GM21825 (cell line): ENCODE measurements around the gene UBTD1.
A peak's percentile ranks its signal among the peaks of the same experiment; 100 is the strongest.
"Not testable (repeated sequence)": the region's sequence is repeated elsewhere in the genome, so short reads cannot be mapped to it uniquely, and the experiment has no call there.

Source experiments
- ATAC-seq: cut with Tn5 transposase; IDR thresholded peaks from one replicate; pipeline ENCODE4 v1.9.1; 2021; ENCODE audit warnings: mild to moderate bottlenecking, moderate library complexity; ENCODE audit not compliant: unreplicated experiment

UBTD1 gene

DNA sequence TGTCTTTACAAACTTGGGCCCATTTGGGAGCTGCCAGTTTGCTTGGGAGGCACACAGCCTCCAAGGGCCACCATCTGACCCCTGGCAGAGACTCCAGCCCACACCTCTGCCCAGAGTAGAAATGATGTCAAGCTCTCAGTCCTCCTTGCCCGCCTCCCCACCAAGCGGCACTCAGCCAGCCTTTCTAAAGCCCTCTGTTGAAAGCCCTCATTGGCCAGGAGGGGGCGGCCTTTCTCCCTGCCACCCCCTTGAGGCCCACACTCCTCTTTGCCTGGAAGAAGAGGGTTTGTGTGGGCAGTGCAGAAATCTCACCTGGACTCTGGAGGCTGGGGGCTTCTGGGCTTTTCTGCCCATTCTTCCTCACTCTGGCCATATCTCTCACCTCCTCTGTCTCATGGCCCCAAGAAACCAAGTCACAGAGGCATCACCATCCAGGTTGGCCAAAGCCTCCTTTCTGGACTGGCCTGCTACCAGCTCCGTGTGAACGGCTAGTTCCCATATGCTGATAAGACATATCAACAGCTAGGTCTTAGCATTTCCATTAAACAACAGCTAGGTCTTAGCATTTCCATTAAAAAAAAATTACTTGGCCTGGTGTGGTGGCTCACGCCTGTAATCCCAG is 36.1 kb downstream of the UBTD1 start:
- ATAC-seq = no peak

DNA sequence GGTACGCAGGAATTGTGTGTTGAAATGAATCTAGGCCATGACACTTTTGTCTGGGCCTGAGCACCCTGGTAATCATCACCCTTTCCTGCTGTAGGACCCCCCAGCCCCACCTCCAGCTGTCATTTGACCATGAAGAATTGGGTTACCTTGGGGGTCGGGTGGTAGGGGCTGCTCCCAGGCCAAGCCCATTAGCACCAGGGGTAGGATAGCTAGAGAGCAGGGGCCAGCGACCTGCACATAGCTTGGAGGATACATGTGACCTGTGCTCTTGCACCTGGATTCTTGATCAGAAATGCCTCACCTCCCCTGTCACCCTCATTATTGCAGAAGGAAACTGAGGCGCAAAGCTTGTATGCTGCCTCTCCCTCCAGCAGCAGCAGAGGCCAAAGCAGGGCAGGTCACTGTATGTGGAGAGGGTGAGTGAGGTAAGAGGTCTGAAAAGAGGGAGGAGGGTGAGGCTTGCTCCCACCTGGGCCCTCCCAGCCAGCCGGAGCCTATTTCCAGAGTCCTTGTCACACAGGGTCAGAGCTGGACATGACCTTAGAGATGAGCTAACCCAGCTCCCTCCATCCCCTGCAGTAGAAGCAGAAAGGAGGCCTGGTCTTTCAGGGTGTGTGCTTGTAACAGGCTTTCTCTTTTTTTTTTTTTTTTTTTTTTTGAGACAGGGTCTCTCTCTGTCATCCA is 38.6 kb downstream of the UBTD1 start:
- ATAC-seq = no peak

DNA sequence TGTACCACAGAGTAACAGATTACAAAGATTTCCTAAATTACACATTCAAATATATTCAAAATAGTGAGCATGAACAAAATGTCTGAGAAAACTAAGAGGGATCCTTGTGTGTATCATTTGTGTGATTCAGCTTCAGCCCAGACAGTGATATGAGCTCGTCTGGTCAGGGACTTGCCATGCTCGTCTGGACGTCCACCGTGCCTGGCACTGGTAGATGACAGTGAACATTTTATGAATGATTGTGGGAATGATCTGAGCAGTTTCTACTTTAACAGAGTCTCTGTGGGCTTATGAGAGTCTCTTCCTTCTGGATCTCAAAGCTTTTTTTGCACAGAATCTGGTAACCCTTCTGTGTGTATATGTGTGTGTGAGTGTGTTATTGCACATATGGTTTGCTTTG is 39.7 kb downstream of the UBTD1 start:
- ATAC-seq = no peak

DNA sequence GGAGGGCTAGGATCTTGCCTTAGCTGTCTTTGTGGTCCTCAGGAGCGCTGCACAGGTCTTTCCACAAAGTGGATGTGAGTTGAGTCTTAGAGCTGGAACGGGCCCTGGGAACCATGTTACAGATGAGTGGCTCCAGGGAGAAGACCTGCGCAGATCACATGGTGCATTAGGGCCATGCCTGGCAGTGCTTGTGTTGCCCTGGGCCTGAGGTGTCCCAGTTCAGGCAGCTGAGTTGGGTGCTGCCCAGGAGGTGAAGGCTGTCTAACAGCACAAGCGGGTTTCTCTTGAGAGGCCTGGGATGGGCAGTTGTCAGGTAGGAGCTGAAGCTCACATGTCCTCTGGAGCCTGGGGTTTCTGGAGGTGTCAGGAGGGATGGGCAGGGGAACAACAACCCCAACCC is 40.1 kb downstream of the UBTD1 start:
- ATAC-seq = no peak

DNA sequence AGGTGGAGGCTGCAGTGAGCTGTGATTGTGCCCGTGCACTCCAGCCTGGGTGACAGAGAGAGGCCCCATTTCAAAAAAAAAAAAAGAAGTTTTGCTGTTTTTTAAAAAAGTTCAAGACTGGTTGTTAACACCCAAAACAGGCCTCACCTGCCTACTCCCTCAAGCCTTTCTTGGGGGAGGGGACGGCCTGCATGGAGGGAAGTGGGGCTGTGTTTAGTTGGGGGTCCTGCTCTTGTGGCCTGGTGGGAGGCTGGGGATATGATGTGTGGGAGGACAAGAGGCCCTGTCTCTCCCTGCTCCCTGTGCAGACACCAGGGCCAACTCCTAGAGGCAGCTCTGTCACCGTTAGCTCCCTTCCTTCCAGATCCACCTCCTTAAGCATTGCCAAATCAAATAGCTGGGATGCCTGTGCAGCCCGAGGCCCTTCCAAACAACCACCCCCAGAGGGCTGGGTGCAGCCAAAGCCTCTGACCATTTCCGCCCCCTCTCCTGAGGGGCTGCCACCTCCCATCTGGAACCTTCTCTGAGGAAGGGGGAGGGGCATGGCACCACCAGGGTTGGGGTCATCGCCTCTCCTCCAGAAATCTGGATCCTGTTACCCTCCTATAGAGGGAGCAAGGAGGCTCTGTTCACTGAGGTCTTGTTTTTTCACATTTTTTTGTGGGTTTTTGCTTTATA is 40.9 kb downstream of the UBTD1 start:
- ATAC-seq = no peak

DNA sequence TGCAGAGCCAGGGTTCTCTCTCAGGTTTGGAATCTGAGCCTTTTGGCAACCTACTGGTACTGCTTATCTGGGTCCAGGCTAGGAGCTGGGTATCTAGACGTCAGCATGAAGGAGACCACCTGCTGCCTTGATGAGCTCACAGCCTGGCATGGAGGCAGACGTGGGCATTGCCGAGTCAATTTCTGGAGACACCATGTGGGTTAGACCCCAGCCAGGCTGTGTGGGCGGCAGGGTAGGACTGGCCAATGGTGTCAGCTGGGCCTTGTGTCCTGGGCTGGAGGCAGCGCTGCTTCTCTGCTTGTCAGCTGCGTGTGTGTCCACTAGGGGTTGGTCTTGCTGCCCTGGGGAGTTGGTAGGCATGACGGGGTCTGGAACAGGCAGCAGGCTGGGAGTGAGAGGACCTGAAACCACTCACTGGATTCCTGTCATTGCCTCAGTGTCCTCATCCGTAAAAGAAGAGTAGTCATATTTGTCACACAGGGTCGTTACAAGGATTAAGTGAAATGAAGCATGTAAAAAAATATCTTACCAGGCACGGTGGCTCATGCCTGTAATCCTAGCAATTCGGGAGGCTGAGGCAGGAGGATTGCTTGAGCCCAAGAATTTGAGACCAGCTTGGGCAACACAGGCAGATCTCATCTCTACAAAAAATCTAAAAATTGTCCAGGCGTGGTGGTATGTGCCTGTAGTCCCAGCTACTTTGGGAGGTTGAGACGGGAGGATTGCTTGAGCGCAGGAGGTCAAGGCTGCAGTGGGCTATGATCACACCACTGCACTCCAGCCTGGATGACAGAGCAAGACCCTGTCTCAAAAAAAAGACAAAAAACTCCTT is 42.2 kb downstream of the UBTD1 start:
- no peak for ATAC-seq

DNA sequence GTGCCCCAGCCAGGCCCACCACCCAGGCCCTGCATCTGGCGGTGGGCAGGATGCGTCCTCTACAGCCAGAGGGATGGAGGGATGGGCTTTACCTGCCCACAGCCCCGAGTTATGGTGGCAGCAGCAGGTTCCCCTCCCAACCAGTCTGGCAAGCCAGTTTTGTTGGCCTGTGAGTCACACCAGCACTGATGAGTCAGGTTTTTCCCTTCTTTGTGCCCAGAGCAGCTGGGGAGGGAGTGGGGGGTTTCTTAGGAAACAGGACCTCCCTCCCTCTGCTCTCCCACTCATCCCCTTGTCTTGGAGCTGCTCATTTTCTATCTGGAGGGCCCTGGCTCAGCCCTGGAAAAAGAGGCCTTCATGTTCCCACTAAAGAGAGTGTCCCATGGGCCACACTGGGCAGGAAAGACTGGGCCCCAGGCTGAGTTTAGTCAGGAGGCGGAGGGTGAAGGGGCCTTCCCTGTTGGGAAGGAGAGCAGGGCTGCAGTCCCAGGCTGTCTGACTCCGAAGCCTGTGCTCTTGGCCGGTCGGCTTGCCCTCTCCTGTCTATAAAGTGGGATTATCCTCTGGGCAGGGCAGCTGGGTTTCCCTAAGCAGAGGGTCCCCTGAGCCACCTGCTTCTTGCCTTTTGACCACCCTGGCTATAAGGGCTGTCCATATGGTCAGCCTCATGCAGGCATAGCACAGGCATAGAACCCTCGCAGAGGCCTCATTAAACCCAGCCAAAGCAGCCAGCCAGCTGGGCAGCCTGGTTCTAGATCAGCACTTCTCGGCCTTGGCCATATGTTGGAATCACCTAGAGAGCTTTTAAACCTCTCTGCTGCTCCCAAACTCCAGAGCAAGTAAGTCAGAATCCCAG is 43.7 kb downstream of the UBTD1 start:
- ATAC-seq = no peak

DNA sequence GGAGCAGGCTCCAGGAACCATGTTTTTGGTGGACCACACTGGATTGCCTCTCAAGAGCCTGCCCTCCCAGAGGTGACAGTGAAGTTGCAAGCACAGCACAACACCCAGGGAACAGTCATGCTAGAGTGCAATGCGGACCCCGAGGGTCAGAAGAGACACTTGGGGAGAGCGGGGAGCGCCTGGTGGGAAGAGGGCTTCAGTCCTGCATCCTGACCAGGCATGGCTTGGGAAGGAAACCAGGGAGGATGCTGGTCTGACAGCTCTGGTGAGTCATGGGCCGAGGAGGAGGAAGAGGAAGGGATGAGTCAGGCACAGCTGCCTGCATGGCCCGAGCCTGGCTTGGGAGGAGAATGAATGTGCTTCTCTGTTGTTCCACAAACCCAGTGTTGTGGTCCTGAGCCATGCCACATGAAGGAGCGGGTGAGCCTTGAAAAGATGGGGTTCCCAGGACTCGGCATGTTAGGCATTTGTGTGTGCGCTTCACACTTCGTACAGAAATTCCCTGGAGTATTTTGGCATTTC is 44.4 kb downstream of the UBTD1 start:
- ATAC-seq = no peak

DNA sequence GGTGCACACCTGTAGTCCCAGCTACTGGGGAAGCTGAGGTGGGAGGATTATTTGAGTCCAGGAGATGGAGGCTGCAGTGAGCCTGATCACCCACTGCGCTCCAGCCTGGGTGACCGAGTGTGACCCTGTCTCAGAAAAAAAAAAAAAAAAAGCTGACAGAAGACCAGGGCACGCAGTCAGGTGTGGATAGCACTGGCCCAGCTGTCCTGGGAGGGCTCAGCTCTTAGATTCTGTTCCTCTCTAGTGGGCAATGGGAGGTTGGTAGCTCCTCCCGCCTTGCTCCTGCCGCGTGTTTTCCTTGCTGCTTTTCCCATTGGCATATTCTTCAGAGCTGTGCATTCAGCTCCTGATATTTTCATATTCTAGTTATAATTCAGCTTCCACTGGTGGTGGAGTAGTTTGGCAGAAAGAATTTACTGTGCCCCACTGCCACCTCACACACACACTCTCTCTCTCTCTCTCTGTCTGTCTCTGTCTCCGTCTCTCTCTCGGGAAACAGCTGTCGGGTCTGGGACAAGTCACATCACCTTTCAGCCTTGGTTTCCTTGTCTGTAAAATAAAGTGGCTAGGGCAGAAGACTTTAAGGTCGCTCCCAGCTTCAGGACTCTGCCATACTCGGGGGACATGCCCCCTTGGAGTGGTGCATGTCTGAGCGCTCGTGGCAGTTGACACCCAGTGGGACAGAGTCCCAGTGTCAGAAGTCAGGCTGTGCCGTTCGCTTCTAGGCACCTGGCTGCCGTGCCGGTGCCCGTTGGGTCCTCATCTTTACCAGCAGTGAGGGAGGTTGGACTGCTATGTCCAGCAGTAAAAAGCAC is 47.9 kb downstream of the UBTD1 start:
- no peak for ATAC-seq

DNA sequence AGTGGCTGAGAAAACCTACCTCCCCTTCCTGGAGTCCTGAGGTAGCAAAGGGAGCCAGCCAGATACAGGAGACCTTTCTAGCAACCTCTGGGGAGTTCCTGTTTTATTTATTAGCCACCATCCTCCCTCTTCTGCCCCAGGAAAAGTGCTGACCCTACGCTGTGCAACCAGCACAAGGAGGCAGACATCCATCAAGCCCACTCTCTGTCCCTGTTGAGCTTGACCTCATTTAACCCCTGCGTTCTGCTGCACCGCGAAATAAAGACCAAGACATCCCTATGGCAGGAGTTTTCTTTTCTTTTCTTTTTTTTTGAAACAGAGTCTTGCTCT is 48.5 kb downstream of the UBTD1 start:
- no peak for ATAC-seq

DNA sequence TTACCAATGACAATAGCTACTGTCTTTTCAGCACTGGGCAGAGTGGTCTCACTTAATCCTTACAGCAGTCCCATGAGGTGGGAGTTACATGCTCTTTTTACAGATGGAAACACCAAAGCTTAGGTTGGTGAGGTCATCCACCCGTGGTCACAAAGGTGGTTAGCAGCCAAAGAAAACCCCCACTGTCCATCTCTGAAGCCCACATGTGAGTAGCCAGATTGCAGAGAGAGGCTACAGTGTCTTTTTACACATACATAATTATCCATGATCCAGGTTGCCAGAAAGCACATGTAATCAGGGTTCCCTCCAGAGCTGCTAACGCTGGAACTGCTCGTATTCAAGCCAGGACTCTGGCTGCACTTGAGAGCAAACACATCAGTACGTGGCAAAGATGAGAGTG is 49.2 kb downstream of the UBTD1 start:
- ATAC-seq = no peak

DNA sequence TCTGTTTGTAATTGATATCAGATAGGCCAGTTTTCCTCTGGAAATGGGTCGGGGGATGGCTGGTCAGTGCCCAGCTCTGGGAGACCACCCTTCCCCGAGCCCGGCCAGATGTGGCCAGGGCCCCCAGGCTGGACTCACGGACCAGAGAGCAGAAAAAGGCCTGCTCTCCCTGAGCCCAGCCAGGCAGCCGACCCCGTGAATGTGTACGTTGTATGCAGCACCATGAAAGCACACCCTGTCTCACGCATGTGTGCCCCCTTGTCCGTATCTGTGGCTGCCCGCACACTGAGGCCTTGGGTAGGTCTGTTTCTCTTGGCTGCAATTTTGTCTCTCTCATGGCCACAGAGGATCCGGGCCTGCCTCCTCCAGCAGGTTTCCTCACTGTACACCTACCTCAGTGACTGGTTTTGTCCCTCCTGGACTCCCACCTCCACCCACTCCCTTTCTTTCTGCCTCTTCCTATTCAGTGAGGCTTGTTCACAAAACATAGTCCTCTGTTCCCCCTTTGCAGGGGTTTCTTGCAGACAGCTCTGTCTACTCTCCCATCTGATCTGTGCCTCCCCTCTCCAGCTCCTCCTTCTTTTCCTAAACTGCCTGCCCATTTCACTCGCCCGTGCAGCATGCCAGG is 50.2 kb downstream of the UBTD1 start:
- ATAC-seq = no peak

DNA sequence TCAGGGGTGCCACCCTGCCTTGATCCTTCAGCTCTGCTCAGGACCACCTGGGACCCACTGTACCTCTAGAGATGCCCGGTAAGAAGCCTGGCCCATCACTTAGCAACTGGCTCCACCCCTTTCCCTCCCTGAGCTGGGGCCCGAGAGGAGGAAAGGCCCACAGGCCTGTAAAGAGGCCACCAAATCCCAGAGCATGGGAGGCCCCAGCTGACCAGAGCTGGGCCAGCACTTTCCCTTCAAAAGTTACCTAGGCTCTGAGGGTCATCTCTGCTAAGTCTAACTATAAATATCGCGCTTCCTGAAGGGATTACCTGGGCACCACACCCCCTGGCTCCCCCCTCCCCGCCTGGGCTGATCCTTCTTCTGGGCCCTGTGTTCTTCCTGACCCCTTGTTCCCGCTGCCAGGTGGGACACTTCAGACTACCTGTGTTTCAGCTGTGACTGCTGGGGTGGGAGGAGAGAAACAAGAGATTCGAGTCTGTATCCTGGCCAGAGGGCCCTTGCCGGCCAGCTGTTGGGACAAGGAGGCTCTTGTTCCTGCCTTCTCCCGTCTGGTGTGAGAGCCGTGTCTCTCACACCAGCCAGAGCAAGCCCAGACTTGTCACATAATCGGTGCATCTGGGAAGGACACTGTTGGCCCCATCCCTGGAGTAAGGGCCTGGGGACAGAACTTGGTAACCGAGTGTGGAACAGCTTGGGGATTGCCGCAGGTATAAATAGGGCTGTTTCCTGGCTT is 51.0 kb downstream of the UBTD1 start:
- no peak for ATAC-seq

DNA sequence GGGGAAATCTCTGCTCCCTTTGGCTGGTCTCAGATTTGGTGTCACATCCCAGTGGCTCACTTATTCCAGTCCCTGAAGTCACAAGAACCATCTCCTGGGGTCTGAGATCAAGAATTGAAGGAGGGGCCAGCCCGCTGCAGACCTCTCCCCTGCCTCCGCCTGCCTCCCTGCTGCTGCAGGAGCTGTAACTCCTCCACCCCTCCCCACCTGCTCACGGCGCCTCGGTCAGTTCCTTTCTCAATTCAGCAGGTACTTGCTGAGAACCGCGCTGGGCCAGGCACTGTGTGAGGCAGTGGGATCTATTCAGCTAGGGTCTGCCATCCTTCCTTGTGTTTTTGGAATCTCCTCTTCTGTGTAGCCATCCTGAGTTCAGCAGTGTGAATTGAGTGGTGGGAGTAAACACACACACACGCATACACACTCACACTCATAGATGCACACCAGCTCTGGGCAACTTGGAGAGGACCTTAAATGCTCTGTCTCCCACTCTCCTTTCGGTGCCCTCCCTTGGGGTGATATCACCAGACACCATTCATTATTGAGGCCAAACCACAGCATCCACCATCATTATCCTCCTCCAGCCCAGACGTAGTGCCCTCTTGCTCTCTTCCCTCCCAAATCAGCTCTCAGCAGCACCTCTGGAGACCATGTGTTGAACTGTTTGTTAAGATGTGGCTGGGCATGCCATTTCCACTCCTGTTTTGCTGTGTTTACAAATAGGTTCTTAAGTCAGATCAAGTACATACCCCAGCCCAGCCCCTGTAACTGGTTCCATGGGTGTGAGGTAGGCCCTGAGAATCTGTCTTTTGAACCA is 51.8 kb downstream of the UBTD1 start:
- no peak for ATAC-seq

DNA sequence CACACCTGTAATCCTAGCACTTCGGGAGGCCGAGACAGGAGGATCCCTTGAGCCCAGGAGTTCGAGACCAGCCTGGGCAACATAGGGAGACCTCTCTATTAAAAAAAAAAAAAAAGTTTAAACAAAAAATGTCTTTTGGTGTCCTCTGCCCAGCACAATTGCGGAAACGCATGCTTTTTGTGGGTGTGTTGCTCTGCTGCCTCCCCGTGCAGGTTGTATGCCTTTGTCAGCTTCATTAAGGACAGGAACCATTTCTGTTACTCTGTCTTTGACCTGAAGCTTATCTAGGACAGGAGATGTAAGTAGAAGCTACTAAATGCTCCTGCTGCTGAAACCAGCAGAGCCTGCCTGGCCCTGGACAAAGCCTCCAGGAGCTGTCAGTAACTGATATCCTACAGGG is 52.5 kb downstream of the UBTD1 start:
- ATAC-seq = no peak

DNA sequence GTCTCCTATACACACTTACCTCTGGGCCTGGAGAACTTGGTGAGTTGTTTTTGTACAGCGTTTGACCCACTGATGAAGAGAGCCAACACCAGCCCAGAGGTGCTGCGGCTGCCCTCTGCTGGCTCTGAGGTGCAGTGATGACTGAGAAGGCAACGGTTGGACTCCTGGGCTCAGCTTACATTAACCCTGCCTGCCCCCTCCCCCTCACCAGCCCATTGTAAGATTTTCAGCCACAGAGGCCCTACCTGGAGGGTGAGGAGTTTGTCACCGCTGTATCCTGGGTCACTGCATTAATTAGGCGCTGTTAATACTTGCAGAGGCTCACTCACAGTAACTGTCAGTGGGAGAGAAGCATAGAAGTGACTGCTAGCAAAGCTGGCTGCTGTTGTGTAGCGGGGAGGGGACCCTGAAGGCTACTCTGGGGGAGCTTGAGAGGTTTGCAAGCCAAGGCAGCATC is 54.9 kb downstream of the UBTD1 start:
- ATAC-seq = peak; percentile 72

DNA sequence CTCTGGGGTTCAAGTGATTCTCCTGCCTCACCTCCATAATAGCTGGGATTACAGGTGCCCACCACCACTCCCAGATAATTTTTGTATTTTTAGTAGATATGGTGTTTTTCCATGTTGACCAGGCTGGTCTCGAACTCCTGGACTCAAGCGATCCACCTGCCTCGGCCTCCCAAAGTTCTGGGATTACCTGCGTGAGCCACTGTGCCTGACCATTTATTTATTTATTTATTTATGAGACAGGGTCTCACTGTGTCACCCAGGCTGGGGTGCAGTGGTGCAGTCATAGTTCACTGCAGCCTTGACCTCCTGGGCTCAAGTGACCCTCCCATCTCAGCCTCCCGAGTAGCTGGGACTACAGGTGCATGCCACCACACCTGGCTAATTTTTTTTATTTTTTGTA is 55.6 kb downstream of the UBTD1 start:
- ATAC-seq = not testable (repeated sequence)

DNA sequence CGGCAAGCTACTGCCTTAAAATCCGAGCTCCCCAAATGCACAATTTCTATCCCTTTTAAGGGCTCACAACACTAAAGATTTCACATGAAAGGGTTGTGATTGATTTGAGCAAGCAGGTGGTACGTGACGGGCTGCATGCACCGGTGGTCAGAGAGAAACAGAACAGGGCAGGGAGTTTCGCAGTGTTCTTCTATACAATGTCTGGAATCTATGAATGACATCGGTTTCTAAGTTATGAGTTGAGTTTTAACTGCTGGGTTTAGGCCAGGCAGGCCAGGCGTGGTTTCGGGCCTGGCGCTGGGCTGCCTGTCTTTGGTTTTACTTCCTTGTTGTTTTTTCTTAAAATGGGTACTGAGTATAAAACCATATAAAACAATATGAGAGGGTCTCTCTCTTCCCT is 56.8 kb downstream of the UBTD1 start:
- not testable (repeated sequence) for ATAC-seq
